NT2/D1 (cell line): ENCODE data around the gene ANAPC1.
"Not testable (repeated sequence)": the region's sequence is repeated elsewhere in the genome, so short reads cannot be mapped to it uniquely, and the experiment has no call there.

Experiments used
- SUZ12 ChIP-seq: IDR thresholded peaks from 2 replicates; pipeline ENCODE4 v1.6.1; 2011; ENCODE audit not compliant: insufficient read length, insufficient read depth; ENCODE audit errors: extremely low read depth
- YY1 ChIP-seq: IDR thresholded peaks from 2 replicates; pipeline ENCODE4 v1.6.1; 2011; ENCODE audit not compliant: insufficient read length, insufficient read depth
- ZNF274 ChIP-seq: IDR thresholded peaks from 2 replicates; pipeline ENCODE4 v1.6.1; 2011; ENCODE audit warnings: mild to moderate bottlenecking, low read depth, low read length

GRCh38 chr2:111865124-111865523, 18.9 kb downstream of the ANAPC1 start:
- not testable (repeated sequence) for TF ChIP-seq YY1, ZNF274, SUZ12
